ENCODE data around the gene TMEM270. TPM values are rescaled to one million over a fixed set of nuclear protein-coding genes. Genes with fewer than 3 reads are reported as not detected.
"Not testable (repeated sequence)": the region's sequence is repeated elsewhere in the genome, so short reads cannot be mapped to it uniquely, and the experiment has no call there.

TMEM270 gene
- total RNA-seq: not detected in 2 replicates

- no peak for DNase-seq
These were observed at the start of gene TMEM270 for GRCh38 chr7:73860859-73861258. Gene TMEM270 (plus strand): TSS chr7:73861159. CDS start chr7:73861195, 36 bp downstream.

GRCh38 chr7:73811760-73812168 lies 49.2 kb upstream of the TMEM270 start:
- peak; percentile 77 for DNase-seq

- DNase-seq: no peak
These were observed 48.0 kb upstream of the TMEM270 start for GRCh38 chr7:73812996-73813395.

DNA sequence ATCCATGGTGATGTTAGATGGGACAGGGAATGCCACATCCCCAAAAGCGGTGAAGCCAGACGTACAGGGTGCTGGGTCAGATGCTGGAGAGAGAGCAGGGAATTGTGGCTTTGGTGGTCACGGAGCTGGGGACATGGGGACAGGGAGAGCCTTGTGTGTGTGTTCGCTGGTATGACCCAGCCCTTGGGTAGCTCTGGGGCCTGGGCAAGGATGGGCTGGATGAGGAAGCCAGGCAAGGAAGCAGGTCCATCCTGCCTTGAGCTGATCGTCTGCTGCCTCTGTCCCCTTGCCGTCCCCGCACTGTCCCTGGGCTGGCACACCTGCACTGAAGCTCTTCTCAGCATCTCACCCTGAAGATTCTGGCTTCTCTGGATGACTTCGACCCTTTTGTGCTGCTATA lies 45.5 kb upstream of the TMEM270 start:
- no peak for DNase-seq

GRCh38 chr7:73817121-73817520 lies 43.8 kb upstream of the TMEM270 start:
- DNase-seq: no peak

DNA sequence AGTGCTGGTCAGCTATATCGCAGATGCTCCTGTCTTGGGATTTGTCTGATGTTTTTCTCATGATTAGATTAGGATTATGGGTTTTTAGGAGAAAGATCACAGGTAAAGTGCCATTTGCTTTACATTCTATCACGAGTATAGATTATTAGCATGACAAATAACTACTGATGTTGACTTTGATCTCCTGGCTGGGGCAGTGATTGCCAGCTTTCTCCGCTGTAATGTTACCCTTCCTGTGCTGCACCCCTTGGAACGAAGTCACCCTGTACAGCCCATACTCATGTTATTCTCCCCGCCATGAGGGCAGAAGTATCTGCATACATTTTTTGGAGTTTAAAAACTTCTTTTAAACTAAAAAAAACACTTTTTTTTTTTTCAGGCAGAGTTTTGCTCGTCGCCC lies 40.9 kb upstream of the TMEM270 start:
- DNase-seq: no peak

DNA sequence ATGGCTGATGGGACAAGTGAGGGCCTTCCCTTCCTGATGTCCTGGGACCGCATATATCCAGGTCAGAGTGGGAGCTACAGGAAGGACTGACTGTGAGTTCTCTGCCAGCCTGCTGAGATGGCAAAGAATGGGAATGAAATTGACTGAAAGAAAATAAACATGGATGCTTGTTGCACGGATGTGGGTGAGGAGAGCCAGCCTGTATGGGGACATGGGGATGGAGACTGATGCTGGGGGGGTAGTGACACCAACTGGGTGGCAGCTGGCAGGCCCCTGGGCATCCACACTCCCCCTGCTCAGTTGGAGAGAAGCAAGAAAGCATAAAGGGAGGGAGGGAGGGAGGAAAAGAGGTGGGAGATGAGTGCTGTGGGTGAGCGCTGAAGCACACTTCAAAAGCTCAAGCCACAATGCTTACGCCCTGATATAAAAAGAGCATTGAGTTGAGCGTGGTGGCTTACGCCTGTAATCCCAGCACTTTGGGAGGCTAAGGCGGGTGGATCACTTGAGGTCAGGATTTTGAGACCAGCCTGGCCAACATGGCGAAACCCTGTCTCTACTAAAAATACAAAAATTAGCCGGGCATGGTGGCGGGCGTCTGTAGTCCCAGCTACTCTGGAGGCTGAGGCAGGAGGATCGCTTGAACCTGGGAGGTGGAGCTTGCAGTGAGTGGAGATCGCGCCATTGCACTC lies 39.2 kb upstream of the TMEM270 start:
- DNase-seq: not testable (repeated sequence)

DNA sequence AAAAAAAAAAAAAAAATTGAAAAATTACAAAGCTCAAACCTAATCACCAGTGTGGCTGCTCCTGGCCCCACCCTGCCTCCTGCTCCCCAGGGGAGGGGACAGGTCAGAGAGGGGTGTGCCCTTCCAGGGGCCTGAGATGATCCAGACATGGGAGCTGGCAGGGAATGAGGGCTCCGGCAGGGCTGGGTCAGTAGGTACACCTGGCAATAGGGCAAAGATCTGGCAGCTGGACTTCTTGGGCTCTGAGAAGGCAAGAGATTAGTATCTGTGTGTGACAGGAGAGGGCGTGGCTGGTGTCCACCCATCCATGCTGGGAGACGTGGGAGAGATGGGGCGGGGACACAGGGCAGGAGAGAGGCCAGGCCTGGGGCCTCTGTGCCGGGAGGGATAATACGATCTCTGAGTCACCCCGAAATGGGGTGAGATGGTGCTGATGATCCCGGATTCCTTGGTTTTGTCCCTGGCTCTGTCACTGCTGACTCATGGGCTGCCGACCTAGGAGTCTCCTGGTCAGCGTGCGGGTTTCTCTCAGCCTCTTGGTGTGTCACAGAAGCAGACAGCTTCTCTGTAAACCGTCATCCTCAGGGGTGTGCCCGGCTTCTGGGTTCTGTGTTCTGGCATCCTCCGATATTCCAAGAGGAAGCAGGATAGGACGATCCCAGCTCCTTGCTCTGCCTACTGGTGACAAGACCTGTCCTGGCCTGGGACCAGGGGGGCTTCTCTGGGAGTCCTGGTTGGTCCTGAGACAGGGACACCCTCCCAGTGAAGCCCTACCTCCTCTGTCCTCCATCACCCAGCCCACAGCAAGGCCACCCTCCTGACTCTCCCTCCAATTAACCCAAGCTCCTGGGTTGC lies 38.4 kb upstream of the TMEM270 start:
- DNase-seq: peak; percentile 46

GRCh38 chr7:73823257-73823656 lies 37.7 kb upstream of the TMEM270 start:
- DNase-seq: no peak

- no peak for DNase-seq
These were observed 36.9 kb upstream of the TMEM270 start for GRCh38 chr7:73823873-73824592.

DNA sequence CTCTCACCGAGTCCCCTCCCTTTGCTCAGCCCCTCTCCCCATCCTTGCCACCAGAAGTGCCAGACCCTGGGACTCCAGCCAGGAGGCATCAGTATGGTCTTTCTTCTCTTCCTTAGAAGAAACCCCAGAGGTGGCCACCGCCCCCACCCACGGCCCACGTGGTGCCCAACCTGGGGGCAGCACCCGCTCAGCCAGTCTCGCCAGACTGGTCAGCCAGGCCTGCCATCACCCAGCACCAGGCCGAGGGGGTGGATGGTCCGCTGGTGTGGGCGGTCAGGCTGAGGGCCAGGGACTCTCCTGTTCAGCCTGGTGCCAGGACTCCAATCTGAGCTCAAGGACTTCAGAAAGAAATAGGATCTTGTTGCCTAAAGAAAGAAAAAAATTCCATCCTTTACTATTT lies 36.0 kb upstream of the TMEM270 start:
- no peak for DNase-seq

- DNase-seq: peak; percentile 38
These were observed 33.3 kb upstream of the TMEM270 start for GRCh38 chr7:73827567-73828106.

- peak; percentile 75 for DNase-seq
These were observed 32.7 kb upstream of the TMEM270 start for GRCh38 chr7:73828107-73828803.

- no peak for DNase-seq
These were observed 32.0 kb upstream of the TMEM270 start for GRCh38 chr7:73828972-73829371.

GRCh38 chr7:73829505-73829904 lies 31.5 kb upstream of the TMEM270 start:
- DNase-seq: no peak

GRCh38 chr7:73829921-73830680 lies 30.9 kb upstream of the TMEM270 start:
- no peak for DNase-seq

DNA sequence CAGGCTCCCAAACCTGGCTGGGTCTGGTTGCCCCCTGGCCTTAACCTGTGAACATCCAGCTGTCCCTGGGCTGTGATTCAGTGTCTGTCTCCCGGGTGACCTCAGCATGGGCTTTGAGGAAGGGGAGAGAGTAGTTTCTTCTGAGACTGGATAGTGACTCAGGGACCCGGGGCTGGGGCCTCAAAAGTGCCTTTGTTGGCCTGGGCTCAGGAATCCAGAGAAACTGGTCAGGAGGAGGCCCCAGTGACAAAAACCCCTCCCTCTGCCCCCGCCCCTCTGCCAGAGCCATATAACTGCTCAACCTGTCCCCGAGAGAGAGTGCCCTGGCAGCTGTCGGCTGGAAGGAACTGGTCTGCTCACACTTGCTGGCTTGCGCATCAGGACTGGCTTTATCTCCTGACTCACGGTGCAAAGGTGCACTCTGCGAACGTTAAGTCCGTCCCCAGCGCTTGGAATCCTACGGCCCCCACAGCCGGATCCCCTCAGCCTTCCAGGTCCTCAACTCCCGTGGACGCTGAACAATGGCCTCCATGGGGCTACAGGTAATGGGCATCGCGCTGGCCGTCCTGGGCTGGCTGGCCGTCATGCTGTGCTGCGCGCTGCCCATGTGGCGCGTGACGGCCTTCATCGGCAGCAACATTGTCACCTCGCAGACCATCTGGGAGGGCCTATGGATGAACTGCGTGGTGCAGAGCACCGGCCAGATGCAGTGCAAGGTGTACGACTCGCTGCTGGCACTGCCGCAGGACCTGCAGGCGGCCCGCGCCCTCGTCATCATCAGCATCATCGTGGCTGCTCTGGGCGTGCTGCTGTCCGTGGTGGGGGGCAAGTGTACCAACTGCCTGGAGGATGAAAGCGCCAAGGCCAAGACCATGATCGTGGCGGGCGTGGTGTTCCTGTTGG lies 30.0 kb upstream of the TMEM270 start, which contains the start of gene CLDN4:
CLDN4 (plus strand) TSS at position 316 of the 903 bp plus-strand sequence; CDS start at position 522, 206 bp downstream.
- no peak for DNase-seq

DNA sequence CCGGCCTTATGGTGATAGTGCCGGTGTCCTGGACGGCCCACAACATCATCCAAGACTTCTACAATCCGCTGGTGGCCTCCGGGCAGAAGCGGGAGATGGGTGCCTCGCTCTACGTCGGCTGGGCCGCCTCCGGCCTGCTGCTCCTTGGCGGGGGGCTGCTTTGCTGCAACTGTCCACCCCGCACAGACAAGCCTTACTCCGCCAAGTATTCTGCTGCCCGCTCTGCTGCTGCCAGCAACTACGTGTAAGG lies 29.4 kb upstream of the TMEM270 start:
- no peak for DNase-seq

DNA sequence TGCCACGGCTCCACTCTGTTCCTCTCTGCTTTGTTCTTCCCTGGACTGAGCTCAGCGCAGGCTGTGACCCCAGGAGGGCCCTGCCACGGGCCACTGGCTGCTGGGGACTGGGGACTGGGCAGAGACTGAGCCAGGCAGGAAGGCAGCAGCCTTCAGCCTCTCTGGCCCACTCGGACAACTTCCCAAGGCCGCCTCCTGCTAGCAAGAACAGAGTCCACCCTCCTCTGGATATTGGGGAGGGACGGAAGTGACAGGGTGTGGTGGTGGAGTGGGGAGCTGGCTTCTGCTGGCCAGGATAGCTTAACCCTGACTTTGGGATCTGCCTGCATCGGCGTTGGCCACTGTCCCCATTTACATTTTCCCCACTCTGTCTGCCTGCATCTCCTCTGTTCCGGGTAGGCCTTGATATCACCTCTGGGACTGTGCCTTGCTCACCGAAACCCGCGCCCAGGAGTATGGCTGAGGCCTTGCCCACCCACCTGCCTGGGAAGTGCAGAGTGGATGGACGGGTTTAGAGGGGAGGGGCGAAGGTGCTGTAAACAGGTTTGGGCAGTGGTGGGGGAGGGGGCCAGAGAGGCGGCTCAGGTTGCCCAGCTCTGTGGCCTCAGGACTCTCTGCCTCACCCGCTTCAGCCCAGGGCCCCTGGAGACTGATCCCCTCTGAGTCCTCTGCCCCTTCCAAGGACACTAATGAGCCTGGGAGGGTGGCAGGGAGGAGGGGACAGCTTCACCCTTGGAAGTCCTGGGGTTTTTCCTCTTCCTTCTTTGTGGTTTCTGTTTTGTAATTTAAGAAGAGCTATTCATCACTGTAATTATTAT lies 28.9 kb upstream of the TMEM270 start:
- no peak for DNase-seq

- no peak for DNase-seq
These were observed 28.2 kb upstream of the TMEM270 start for GRCh38 chr7:73832806-73833205.

All from dermis blood vessel endothelial cell (primary cell).